ENCODE results near the gene SLC25A21.

The SLC25A21 gene

DNA sequence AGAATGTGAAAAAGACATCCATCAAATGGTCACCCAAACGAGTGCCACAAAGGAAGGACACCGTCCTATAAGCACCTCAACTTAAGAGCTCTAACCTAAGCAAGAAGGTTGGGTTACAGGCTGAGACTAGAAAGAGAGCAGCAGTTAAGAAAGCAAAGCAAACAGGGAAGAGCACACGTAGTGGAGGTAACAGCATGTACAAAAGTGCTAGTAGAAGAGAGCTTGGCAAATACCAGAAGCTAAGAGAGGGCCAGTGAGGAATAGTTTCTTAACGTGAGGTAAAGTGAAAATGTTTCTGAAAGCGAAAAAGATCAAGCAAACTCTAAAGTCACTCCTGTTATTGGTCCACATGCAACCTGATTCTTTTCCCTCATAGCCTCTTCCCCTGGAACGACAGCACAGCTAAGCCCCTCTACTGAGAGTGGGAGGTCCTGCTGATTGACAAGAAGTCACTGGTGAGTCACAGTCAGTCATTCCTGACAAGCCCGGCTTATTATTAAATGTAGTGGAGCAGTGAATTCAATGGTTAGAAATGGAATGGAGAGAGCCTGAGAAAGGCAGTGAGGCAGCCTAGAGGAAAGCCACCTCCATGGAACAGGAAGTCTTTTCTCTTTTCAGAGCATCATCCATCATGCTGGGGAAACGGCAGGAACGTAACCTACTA is 204.4 kb downstream of the SLC25A21 start:
- Histone ChIP-seq H3F3A (ENCODE audit: insufficient read depth) (no peaks in the 10 kb centered on the region), H3K9me2 (replicated peaks; ENCODE audit: insufficient read depth, low read length) (no peaks in the 10 kb centered on the region), H4K20me1 (ENCODE audit: low read depth, low read length) (no peaks in the 10 kb centered on the region), H3K27me3 (ENCODE audit: low read length) (no peaks in the 10 kb centered on the region), H3K9ac (ENCODE audit: low read length) (no peak overlapping the region), H3K36me3 (ENCODE audit: low read length) (no peaks in the 10 kb centered on the region), H2AFZ (ENCODE audit: low read depth, low read length, severe bottlenecking) (no peak overlapping the region), H3K27ac (ENCODE audit: low read depth, low read length) (no peak overlapping the region), H3K4me3 (ENCODE audit: insufficient read depth, low read length, poor library complexity, severe bottlenecking) (no peak overlapping the region), H3K4me2 (ENCODE audit: low read depth, low read length, poor library complexity, severe bottlenecking) (no peak overlapping the region), H3K79me2 (ENCODE audit: insufficient read depth, low read length) (no peaks in the 10 kb centered on the region), H3K9me3 (ENCODE audit: insufficient read depth, low read length) (no peaks in the 10 kb centered on the region)
- no peak for TF ChIP-seq EZH2phosphoT487 (conservative IDR thresholded peaks at IDR 0.05; ENCODE audit: low read length)
- TF ChIP-seq, protein P1, sequence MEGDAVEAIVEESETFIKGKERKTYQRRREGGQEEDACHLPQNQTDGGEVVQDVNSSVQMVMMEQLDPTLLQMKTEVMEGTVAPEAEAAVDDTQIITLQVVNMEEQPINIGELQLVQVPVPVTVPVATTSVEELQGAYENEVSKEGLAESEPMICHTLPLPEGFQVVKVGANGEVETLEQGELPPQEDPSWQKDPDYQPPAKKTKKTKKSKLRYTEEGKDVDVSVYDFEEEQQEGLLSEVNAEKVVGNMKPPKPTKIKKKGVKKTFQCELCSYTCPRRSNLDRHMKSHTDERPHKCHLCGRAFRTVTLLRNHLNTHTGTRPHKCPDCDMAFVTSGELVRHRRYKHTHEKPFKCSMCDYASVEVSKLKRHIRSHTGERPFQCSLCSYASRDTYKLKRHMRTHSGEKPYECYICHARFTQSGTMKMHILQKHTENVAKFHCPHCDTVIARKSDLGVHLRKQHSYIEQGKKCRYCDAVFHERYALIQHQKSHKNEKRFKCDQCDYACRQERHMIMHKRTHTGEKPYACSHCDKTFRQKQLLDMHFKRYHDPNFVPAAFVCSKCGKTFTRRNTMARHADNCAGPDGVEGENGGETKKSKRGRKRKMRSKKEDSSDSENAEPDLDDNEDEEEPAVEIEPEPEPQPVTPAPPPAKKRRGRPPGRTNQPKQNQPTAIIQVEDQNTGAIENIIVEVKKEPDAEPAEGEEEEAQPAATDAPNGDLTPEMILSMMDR (IDR thresholded peaks at IDR 0.05; ENCODE audit: insufficient read depth, low read length, poor library complexity, severe bottlenecking): no peak

DNA sequence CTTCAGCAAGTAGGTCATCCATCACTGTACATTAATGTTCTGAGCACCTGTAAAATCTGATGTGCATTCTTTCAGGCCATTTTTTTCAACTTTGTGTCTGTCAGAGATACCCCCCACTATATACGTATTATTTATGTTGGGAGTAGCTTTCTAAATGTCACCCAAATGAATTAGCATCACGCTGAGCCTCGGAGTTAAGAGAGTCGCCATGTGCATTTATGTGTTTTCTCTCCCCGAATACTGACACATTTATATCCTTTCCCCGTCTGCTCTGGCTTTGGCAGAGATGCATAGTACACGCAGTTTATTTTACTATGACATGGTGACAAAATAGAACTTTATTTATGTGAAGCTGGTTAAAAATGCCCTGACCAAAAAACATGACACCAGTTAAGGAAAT is 216.4 kb downstream of the SLC25A21 start:
- Histone ChIP-seq H3K27ac (ENCODE audit: low read depth, low read length) (no peak overlapping the region), H3K4me2 (ENCODE audit: low read depth, low read length, poor library complexity, severe bottlenecking) (no peak overlapping the region), H3F3A (ENCODE audit: insufficient read depth) (no peaks in the 10 kb centered on the region), H3K79me2 (ENCODE audit: insufficient read depth, low read length) (no peaks in the 10 kb centered on the region), H3K4me3 (ENCODE audit: insufficient read depth, low read length, poor library complexity, severe bottlenecking) (no peak overlapping the region), H3K9ac (ENCODE audit: low read length) (no peak overlapping the region), H3K36me3 (ENCODE audit: low read length) (no peaks in the 10 kb centered on the region), H3K27me3 (ENCODE audit: low read length) (no peaks in the 10 kb centered on the region), H2AFZ (ENCODE audit: low read depth, low read length, severe bottlenecking) (no peak overlapping the region), H3K9me2 (replicated peaks; ENCODE audit: insufficient read depth, low read length) (no peaks in the 10 kb centered on the region), H3K9me3 (ENCODE audit: insufficient read depth, low read length) (no peaks in the 10 kb centered on the region), H4K20me1 (ENCODE audit: low read depth, low read length) (no peaks in the 10 kb centered on the region)
- TF ChIP-seq EZH2phosphoT487 (conservative IDR thresholded peaks at IDR 0.05; ENCODE audit: low read length): no peak
- TF ChIP-seq, protein P1 (IDR thresholded peaks at IDR 0.05; ENCODE audit: insufficient read depth, low read length, poor library complexity, severe bottlenecking): no peak

DNA sequence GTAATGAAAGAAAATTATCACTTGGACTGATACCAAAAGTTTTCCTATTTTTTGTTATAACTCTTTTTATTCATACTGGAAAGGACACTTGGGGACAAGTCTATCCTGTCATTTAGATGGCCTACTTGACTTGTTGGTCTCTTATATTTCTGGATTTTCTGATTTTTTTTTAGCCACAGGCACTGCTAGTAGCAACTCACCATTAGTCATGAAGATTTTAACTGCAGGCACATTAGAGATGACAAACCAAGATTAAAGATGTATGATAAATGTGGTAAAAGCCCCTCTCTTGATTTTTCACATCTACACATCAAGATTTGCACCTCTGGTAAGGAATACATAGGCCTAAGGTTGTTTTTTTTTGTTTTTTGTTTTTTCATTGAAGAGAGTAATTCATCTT is 217.0 kb downstream of the SLC25A21 start:
- Histone ChIP-seq H3K4me3 (ENCODE audit: insufficient read depth, low read length, poor library complexity, severe bottlenecking) (no peak overlapping the region), H3K27ac (ENCODE audit: low read depth, low read length) (no peak overlapping the region), H3K79me2 (ENCODE audit: insufficient read depth, low read length) (no peaks in the 10 kb centered on the region), H4K20me1 (ENCODE audit: low read depth, low read length) (no peaks in the 10 kb centered on the region), H3K9me2 (replicated peaks; ENCODE audit: insufficient read depth, low read length) (no peaks in the 10 kb centered on the region), H3K9ac (ENCODE audit: low read length) (no peak overlapping the region), H3F3A (ENCODE audit: insufficient read depth) (no peaks in the 10 kb centered on the region), H2AFZ (ENCODE audit: low read depth, low read length, severe bottlenecking) (no peak overlapping the region), H3K36me3 (ENCODE audit: low read length) (no peaks in the 10 kb centered on the region), H3K27me3 (ENCODE audit: low read length) (no peaks in the 10 kb centered on the region), H3K9me3 (ENCODE audit: insufficient read depth, low read length) (no peaks in the 10 kb centered on the region), H3K4me2 (ENCODE audit: low read depth, low read length, poor library complexity, severe bottlenecking) (no peak overlapping the region)
- TF ChIP-seq, protein P1 (IDR thresholded peaks at IDR 0.05; ENCODE audit: insufficient read depth, low read length, poor library complexity, severe bottlenecking): no peak
- no peak for TF ChIP-seq EZH2phosphoT487 (conservative IDR thresholded peaks at IDR 0.05; ENCODE audit: low read length)

Measured in SU-DHL-6 (cell line).